NOMO-1 treated with dmso at 0.1 percent for 144 hours (cell line): ENCODE data around the gene FBXO33.

Experiments used
- DNase-seq: peaks from one replicate; lab custom pipeline; 2025; ENCODE audit not compliant: unreplicated experiment; lab: John Stamatoyannopoulos, UW

FBXO33 gene

GRCh38 chr14:39432179-39432618, at the start of gene FBXO33:
TSS of gene FBXO33 (minus strand) at chr14:39432433. CDS start at chr14:39432162, 271 bp downstream.
- peak; percentile 99 for DNase-seq

- DNase-seq: no peak
Measured at GRCh38 chr14:39474416-39474911, 42.2 kb upstream of the FBXO33 start.

DNA sequence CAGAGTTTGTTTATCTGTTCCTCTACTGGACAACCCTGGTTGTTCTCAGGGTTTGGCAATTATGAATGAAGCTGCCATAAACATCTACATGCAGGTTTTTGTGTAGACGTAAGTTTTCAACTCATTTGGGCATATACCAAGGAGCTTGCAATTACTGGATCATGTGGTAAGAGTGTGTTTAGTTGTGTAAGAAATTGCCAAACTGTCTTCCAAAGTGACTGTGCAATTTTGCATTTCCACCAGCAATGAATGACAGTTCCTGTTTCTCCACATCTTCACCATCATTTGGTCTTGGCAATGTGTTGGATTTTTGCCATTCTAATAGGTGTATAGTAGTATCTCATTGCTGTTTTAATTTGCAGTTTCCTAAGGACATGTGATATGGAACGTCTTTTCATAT, 39.8 kb upstream of the FBXO33 start:
- peak; percentile 5 for DNase-seq

GRCh38 chr14:39469094-39469710, 37.0 kb upstream of the FBXO33 start:
- DNase-seq: no peak

GRCh38 chr14:39467889-39468524, 35.8 kb upstream of the FBXO33 start:
- DNase-seq: no peak

- DNase-seq: no peak
Measured at GRCh38 chr14:39459795-39460478, 27.7 kb upstream of the FBXO33 start.

DNA sequence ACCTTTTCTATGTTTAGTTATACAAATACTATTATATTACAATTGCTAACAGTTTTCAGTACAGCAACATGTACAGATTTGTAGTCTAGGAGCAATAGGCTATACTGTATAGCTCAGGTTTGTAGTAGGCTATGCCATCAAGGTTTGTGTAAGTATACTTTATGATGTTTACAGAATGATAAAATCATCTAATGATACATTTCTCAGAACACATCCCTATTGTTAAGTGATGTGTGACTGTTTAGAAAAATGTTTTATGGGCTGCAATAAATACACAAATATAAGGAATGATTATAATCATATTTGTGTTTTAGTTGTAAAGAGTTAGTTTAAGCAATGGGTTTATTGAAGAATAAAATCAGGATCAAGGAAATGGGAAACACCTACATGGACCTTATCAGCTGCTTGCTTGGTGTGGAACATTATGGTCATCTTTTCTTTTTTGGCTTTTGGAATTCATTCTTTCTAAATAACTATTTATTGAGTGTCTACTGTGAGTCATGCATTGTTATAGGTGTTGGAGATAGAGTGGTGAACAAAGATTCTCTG, 24.5 kb upstream of the FBXO33 start:
- no peak for DNase-seq

- DNase-seq: no peak
Measured at GRCh38 chr14:39454906-39455539, 22.8 kb upstream of the FBXO33 start.

GRCh38 chr14:39452680-39453079, 20.4 kb upstream of the FBXO33 start:
- no peak for DNase-seq

- DNase-seq: no peak
Measured at GRCh38 chr14:39451811-39452210, 19.6 kb upstream of the FBXO33 start.

DNA sequence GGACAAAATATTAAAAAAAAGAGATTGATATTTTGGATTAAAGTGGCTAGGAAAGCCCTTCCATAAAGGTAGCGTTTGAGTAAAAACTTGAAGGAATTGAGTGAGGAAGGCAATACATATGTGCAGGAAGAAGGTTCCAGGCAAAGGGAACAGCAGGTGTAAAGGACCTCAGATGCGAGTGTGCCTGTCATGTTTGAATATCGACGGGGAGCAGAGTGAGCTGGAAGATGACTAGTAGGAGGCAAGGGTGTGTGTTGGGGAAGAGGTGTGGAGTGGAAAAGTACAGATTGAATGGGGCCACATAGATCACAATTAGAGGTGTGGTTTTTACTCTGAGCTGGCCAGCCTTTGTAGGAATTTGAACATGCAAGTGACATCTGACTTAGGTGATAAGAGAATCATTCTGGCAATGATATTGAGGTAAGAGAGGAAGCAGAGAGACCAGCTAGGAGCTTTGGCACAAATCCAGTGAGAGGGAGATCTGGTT, 15.0 kb upstream of the FBXO33 start:
- no peak for DNase-seq

DNA sequence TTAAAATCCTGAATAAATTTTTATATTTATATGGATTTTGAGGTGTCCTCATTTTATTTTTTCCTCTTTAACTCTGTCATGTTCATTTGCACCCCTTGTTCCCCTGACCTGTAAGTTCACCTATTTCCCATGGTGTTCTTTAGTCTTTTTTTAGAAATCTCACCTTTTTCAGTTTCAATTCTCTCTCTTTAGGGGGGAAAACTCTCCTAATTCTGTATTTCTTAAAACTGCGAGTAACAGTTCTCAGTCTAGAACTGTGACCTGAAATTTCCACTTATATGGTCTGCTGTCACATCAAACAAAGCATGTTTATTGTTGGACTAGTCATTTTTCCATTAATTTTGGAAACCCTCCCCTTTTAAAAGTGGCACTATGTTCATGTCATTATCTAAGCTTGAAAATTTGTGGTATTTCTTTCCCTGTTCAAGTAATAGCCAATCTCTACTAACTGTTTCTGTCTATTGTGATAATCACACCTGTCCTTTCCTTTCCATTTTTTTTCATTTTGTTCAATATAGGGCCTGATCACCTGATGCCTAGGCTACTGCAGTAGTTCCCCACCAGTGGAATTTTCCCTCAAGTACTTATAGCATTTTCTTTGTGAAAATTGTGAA, 14.0 kb upstream of the FBXO33 start:
- no peak for DNase-seq

DNA sequence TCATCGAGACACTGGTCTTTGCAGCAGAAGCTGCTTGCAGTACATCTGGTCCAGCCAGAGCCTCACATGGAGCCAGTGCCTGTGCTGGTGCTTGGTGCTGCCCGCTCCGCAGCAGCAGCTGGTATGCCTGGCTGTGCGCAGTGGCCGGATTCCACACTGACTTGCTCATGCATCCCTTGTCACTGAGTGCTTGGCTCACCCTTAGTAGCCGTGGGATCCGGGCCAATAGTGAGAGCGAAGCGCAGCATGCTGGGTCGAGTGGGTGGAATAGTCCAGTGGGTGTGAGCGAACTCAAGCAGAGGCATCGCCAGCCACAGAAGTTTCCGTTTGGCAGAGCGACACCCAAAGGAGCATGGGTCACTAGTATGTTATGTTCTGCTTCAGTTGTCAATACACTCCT, 10.1 kb upstream of the FBXO33 start:
- DNase-seq: no peak

DNA sequence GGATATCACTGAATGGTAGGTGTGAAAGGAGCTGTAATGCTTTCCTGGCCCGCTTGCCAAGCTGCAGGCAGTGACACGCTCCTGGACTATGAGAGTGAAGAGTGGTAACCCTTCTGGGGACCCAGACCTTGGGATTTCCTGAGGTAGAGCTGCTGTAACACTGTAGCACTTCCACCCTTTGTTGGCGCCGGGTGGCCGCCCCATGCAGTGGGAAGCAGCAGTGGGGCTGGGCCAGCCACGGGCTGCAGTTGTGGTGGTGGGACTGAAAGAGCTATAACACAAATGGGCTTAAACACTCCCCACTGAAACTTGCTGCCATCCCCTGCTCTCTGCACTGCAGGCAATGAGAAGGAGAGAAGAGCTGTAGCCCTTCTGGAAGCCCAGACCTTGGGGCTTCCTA, 9.6 kb upstream of the FBXO33 start:
- no peak for DNase-seq

- DNase-seq: no peak
Measured at GRCh38 chr14:39440975-39441374, 8.7 kb upstream of the FBXO33 start.

DNA sequence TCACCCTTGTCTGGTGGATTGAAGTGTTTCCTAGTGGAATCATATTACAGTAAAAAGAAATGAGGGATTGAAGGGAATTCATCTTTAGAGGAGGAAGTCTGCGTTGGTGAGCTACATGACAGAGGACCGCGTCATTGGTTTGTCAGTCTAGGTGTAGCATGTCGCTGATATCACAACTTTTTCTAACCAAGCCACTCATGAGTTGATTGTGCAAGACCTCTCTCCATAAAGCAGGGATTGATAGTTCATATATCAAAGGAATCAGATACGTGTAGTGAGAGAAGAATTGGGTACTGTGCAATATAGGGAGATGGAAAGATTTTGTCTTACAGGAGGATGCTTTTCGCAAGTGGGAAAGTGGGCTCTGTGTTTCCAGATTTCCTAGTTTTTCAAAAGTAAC, 3.0 kb upstream of the FBXO33 start:
- DNase-seq: no peak

DNA sequence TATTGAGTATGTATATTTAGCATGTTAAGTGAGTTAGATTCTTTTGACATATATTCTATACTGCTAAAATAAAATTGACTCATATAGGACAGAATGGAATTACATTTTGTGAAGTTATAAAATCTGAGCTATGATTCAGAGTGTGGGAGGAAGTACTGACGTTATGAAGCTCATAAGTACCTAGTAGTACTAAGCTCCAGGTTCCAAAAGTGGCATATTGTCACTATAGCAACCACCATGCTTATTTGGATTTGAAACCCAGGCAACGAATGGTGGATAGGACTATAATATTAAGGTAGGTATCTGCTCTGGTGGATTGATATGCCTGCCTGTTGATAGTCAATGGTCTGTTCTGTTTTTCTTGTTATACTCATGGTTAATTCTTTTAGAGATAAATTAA, 2.2 kb upstream of the FBXO33 start:
- no peak for DNase-seq

DNA sequence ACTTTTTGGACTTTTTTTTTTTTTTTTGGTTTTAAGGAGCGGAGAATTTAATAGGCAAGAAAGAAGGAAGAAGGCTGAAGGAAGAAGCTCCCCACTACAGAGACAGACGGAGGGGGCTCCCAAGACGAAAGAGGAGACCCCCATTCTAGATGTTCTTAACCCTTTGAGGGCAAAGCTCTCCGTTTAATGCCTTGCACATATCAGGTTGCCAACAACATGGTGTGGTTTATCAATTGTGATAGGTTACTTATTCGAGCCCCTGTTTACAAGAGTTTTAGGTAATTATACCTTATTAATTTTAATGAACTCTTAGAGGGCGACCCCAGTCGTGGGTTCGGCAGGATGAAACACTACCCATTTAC, 1.2 kb upstream of the FBXO33 start:
- DNase-seq: no peak

GRCh38 chr14:39432619-39433451, 602 bp upstream of the FBXO33 start:
- DNase-seq: peak; percentile 89
